Activated CD8-positive, alpha-beta memory T cell treated with anti-CD3 and anti-CD28 coated beads, Interleukin-2, amount 50 U/mL, for 24 hours (primary cell): Measurements from ENCODE around the gene COL4A1.

Experiments used
- DNase-seq: peaks from one replicate; pipeline ENCODE4 v3.0.0-alpha.2; 2020; ENCODE audit errors: extremely low read depth

COL4A1 gene

DNA sequence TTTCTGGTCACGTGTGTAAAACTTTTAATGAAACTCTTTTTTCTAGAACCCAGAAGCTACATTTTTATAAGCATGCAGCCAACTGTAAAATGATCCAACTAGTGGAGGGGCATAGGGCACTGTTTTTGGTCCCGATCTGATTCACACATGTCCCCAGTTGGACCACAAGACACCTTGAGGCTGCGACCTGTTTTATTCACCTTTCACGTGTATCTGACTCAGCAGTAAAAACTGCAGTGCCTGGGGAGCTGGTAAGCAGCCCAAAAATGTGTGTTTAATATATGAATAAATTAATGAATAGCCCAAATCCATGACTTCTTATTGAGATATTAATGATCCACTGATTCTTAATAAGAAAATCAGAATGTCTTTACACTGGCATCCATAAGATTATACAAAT, 140.4 kb downstream of the COL4A1 start:
- DNase-seq, result no peak

DNA sequence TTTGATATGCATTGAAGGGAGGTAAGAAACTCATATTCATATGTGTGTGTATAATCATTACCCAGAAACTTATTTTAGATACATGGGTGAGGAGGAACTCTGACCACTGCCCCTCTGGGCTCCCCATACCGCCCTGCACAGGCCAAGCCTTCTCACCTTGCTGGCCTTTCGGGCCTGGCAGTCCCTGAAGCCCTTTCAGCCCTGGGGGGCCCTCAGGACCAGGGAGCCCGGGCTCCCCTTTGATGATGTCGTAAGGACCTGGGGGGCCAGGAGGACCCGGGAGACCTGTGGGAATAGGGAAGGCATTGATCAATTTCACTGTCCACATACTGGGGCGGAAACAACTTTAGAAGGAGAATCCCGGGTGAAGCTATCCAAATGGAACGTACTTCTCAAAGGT, 142.3 kb downstream of the COL4A1 start:
- DNase-seq, result no peak

DNA sequence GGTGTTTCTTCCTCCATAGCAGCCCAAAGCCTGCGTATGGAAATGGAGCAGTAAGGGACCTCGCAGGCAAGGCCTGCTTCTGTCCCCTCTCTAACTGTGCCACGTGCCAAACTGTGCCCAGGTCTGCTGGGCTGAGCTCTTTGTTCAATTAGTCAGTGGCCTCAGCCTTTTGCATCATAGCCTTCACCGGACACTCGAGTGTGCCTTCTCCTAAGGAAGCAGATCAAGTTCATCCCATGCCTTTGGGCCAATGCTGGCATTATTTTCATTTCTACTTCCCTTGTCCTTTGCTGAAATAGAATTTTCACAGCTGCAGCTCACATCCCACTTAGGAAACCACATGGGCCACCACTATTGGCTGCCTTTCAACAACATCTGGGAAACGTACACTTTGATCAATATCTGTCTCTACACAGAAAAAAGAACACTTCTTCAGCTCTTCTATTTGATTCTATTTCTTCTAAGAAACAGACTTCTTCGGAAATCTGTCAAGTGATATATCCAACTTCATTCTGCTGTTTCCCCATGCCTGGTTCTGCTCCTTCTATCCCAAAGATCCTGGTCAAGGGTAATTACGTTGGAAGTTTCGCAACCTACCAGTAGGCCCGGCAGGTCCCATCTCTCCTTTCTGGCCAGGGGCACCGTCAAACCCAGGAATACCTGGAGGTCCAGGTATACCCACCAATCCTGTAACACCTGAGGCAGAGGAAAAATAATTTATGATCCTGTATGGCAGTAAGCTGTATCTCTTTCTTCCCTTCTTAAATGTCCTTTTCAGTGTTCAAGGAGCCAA, 143.9 kb downstream of the COL4A1 start:
- DNase-seq, result no peak

DNA sequence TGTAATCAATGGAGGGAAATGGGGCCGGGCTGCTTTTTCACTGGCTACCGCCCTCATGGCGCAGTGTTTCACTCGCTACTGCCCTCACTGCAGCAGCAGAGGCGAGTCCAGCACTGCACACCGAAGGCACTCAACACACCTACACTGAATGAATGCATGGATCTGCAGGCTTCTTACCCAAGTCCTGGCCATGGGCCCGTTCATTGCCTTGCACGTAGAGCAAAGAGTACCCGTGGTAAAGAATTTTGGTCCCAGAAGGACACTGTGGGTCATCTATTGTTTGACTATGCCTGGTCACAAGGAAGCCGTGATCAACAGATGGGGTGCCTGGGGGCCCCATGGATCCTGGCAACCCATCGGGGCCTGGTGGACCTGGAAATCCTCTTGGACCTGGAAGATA, 144.9 kb downstream of the COL4A1 start:
- no peak for DNase-seq

DNA sequence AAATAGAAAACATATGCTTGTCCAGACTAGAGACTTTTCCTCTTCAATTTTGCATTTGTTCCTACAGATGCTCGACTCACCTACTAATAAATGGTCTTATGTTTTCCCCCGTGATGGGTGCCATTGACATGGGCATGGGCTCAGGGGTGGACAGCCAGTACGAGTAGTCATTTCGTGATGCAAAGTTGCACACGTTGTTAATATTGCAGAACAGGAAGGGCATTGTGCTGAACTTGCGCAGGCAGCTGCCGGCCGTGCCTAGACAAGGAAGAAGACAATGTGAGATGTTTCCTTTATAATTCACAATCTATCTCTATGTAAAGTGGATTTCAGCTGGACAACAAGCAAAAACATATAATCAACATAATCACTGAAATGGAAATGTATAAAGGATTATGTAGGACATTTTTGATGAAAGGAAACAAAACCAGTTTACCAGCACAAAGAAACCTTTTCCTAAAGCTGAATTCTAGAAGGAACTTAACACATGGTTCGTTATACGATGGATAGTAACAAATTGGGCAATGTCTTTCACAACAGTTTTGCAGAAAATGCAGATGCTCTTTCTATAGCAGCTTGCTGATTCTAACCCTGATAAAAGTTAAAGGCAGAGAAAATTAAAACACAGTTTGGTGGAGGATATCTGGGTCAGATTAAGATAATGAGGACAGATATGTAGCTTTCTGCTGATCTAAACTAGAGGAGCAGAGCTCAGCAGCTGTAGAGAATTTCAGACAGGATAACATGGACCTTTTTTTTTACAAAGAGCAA, 145.7 kb downstream of the COL4A1 start:
- no peak for DNase-seq

DNA sequence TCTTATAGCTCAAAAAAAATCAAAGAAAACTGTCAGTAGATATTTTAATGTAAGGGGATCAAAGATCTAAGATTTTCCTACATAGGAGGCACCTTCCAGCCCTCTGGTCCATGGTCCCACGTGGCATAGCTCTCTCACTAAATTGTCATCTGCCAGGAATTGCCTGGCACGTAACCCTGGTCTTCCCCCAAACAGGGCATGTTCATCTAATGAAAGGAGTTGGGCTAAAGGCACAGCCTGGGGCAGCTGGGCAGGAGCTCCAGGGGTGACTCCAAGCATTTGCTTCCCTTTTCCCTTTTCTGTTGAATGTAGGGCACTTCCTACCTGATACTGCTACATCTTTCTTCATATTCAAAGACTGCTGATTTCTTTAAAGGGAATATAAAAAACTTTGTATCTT, 148.7 kb downstream of the COL4A1 start:
- DNase-seq, result no peak

DNA sequence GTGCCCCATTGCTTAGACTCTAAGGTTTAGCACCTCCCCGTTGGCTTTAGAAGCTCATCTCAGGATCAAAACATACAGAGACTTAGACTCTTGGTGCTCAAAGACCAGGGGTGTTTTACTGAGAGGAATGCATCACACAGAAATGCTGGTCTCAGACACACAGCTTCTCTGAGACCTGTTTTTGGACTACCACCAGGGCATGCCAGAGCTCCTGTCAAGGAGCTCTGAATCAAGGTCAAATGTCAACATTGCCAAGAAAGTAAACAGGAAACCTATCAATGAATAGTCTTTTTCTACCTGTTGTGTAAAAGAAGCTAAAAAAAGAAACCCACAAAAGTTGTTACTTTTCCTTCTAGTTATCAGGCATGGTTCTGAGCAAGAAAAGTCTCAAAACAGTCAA, 149.2 kb downstream of the COL4A1 start:
- DNase-seq, result no peak

DNA sequence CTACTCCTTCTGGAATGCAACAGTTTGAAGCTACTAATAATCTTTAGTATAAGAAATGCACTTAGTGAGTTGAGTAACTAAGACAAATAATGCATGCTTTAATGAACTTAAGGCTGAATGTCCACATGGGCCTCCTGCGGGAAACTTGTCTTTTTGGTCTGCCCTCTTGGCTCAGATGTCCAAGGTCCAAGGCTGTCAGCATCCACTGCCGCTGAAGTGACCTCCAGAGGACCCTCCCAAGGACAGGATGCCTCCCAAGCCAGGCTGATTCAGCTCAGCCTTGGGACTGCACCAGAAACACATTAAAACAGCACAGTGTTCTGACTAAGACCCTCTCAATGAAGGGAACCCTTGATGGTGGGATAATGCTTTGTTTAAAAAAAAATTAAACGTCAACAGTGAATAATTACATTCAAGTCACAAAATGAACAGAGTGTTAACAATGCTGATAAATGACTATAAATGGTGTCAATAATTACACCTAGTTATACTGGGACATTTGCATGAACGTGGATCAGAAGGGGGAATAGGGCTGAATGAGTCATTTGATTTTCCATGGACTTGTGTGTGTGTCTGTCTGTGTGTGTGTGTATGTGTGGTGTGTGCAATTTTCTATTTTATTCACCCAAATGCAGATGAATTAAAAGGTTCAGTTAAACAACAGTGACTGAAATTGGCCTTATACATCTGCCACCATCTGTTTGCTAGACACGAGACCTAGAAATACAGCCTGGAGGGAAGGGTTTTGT, 150.5 kb downstream of the COL4A1 start:
- no peak for DNase-seq

DNA sequence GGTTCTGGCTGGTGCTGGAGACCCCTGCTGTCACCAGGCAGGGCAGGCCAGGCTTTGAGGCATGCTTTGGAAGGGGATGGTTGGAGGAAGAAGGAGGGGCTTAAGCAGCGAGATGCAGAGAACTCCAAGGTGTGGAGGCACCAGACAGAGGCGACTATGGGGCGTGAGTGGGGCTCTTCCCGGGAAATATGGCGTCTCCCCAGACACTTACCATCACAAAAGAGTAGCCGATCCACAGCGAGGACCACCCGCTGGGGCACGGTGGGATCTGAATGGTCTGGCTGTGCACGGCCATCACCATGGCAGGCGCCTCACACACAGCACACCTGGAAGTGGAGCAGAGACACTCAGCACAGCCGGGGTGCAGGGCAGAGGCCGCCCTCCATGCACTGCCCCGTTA, 151.9 kb downstream of the COL4A1 start:
- DNase-seq, result no peak

DNA sequence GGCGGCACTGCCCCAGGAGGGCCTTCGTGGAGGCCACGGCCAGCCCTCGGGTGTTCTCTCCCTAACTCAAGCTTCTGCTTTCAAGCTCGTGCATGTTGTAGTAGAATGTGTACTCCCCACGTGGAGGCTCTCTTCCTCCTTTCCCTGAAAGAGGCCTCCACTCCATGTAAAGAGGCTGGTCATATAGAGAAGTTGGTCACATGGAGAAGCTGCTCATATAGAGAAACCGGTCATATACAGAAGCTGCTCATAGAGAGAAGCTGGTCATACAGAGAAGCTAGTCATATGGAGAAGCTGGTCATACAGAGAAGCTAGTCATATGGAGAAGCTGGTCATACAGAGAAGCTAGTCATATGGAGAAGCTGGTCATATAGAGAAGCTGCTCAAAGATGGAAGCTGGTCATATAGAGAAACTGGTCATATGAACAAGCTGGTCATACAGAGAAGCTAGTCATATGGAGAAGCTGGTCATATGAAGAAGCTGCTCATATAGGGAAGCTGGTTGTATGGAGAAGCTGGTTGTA, 152.5 kb downstream of the COL4A1 start:
- DNase-seq, result no peak

DNA sequence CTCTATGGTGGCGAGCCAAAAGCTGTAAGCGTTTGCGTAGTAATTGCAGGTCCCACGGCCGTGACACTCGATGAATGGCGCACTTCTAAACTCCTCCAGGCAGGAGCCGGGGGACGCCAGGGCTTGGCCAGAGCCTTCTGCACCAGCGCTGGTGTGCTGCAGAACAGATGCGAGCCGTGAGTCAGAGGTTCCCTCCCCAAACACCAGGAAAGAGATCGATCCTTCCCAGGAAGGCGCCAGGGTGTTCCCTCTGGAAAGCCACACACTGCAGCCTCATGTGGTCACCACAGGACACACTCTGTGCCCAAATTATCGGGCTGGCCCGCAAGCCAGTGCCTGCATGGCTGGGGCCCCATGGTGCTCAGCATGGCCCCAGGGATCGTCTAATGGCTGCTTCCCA, 154.6 kb downstream of the COL4A1 start:
- no peak for DNase-seq

DNA sequence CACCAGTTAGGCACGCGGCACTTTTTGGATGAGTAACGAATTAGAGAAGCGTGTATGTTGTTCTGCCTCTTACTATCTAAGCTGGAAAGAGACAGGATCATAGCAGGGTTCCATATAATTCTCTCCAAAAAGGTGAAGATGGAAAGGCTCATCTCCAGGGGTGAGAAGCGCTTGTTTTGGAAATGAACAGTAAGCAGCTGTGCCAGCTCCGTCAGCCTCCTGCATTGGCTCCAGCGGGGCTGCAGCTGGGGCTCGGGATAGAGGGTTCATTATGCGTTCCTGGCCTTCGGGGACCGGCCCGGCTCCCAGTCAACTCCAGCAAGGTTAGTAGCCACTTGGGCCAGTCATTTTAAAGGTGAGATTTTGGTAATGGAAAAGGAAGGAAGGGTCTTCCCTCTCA, 155.5 kb downstream of the COL4A1 start:
- no peak for DNase-seq

DNA sequence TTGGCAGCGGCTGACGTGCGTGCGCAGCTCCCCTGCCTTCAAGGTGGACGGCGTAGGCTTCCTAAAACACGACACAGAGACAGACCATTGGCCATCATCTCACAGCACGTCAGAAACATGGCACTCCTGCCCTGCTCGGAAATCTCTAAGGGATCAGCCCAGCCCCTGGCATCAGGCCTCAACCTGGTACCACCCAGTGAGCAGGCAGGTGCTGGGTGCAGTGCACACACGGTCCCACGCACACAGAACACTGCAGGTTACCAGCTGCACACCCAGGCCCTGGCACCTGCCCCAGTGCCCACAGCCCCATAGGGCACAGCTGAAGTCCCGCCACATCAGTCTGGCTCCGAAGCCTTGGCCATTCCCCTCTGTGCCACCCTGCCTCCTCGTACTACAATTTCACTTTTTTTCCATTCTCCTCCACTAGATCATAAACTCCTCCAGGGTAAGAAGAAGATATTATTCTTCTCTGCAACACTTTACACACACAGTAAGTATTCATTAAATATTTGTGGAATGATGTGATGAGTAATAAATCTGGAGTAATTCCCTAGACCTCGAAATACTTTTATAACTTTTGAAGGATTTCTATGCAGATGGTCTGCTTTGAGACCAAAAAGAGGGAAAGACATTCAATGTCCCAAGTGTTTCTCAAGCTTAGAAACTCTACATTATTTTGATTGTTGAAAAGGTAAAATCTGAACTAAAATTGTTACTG, 156.4 kb downstream of the COL4A1 start:
- no peak for DNase-seq

DNA sequence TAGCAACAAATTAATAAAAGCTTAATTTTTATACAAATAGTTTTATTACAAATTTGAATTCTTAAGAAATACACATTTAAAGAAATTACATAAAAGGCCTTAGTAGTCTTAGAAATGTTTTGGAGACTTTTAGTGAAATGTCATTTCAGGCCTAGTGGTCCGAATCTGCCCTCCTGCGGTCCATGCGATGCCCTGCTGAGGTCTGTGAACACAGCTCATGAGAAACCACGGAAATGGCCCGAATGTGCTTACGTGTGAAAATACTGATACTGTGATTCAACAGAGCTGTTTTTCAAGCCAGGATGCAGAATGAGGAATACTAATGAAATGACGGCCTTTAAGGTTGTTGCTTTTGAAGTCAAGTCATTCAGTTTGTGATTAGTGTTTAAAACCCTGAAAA, 157.9 kb downstream of the COL4A1 start:
- DNase-seq, result no peak

DNA sequence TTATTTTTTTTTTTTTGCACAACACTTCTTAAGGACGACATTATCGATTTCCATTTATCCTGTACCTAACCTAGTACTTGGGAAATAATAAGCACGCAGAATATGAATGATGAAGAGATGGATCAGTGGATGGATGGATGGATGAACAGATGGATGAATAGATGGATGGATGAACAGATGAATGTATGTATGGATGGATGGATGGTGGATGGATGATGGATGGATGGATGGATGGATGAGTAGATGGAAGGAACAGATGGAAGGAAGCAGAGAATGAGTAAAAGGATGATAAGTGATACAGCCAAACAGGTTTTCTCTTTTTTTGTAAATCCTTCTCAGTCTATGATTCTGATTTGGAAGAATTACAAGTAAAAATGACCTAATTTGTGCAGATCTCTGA, 166.9 kb downstream of the COL4A1 start:
- DNase-seq, result no peak

DNA sequence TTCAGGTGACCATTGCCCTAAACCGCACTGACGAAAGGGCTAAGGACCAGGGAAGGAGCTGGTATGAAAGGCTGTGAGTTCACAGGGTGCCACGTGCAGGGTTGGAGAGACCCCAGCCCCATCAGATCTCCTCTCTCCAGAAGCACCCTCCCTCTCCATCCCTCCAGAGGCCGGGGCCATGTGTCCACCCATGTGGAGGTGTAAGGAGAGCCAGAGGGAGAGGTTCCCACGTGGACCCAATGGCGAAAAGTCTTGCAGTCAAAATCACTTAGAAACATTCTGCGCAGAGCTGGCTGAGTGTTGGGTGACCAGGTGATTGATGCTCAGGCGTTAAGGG, 168.3 kb downstream of the COL4A1 start:
- DNase-seq, result no peak

DNA sequence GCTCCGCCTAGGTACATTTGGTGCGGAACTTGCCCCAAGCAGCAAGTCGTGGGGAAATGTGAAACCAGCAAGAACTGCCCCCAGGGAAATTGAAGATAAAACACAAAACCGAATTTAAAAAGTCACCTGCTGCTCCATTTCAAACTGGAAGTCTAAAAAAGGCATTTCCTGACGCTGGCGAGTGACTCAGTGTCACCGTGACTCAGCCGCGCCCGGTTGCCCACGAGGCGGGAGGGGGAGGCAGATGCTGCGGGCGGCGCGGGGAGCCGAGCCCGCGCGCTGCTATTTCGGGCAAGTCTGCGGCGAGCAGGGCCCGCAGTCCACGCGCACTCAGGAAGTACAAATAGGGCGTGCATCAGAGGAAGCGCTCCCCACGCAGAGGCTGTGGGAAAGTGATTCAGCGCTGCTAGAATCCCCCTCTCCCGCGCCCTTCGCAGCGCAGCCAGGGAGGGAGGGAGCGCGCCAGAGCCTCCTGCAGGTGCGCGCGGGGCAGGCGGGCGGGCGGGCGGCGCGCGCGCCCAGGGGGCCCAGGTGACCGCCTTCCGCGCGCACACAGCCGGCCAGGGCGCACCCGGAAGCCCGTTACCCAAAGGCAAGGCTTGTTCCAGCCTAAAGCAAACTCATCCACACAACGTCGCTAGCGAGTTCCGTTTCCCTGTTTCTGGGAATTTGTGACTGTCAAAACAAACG, 168.8 kb downstream of the COL4A1 start:
- DNase-seq, result peak; percentile 36

DNA sequence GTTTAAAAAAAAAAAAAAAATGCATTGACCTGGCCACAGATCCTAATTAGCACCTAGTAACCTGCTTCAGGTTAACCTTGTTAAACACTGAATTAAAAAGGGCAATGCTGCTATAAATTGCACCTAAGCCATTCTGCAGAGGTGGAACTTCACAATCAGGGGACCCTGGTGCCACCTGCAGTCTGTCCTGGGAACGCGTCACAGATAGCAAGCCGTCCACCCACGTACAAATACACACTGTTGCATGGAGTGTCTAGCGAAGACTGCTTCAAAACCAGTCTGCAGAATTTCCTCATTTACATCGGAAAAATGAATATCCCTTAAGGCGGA, 169.3 kb downstream of the COL4A1 start:
- no peak for DNase-seq

DNA sequence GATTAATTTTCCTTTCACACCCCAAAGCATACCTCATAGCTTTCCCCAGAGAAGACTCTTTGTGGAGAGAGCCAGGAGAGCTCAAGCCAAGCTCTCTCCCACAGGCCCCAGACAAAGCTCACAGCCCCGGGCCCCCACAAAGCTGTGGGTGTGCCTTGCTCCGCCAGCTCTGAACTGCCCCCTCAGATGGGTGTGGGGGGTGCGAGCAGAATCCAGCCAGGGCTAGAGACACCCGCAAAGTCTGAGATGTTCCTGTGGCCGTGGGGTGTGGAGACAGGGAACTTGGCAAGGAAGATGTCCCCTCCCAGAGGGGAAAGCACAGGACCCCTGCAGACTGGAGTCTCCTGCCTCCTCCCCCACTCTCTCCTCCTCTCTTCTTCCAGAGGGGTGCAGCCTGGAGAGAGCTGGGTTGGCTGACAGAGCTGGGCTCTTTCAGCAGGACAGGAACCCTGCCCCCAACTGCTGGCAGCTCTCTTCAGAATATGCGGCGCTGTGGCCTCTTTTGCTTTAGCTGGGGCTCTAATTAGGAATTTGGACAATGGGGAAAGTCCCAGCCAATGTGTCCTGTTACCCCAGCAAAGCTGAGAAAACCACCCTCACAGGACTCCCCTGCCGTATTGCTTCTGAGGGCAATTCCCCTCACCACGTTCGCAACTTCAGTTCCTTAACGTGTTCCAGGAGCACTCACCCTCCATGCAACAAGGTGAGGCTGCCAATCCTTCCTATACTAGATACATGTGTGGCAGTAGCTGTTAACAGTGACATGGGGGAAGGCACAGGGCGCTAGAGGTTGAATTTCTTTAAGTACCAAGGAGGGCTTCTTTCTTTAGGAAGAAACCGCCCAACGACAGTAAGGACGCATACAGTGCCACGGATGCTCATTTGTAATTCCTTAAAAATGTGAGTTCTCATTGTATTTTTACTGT, 170.0 kb downstream of the COL4A1 start:
- no peak for DNase-seq

DNA sequence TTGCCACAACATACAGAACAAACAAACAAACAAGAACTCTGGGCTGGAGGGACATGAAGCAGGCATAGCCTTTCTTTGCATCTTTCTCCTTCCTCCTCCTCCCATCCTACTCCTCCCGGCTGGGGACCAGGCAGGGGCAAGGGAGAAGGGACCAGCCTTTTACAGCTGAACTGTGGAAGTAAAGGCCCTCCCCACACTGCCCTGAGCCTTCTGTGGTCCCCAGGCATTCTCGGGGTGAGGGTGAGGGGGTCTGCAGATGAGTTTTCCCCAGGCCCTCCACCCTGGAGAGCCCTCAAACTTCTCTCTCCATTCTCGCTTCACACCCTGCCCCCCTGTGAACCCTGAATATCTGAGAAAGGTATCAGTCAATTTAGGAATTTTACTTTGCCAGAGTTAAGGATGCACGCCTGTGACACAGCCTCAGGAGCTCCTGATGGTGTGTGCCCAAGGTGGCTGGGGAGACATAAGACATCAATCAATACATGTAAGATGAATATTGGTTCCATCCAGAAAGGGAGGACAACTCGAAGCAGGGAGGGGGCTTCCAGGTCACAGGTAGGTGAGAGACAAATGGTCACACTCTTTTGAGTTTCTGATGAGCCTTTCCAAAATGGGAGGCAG, 170.9 kb downstream of the COL4A1 start:
- no peak for DNase-seq
